ENCODE results near the gene P2RX7.
"Not testable (repeated sequence)": the region's sequence is repeated elsewhere in the genome, so short reads cannot be mapped to it uniquely, and the experiment has no call there.

Gene P2RX7

DNA sequence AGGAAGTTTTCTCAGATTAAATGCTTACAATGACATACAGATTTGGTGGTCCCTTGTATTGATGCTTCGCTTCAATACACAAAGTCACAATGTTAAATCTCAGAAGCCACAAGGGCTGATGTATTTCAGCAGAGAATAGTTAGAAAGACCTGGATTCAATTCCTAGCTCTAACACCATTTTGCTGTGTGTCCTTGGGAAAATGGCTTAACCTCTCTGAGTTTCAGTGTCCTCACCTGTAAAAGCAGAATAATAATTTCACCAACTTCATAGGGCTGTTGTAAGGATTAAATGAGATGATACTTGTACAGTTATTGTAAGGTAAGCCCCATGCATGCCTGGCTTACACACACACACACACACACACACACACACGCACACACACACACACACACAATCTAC is 30.3 kb downstream of the P2RX7 start:
- DNase-seq (ENCODE audit: insufficient read length, low spot score) (no peak), FAIRE-seq (no peak)
- no peak for TF ChIP-seq POLR2A (IDR thresholded peaks at IDR 0.05; ENCODE audit: low read depth, low read length)

DNA sequence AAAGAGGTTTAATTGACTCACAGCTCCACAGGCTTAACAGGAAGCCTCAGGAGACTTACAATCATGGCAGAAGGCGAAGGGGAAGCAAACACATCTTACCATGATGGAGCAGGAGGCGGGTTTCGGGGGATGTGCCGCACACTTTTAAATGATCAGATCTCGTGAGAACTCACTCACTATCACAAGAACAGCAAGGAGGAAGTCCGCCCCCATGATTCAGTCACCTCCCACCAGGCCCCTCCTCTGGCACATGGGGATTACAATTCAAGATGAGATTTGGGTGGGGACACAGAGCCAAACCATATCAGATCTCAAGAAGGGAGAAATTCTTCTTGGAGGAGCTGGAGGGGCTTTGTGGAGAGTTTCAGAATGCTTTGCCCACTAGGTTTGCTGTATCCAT is 32.2 kb downstream of the P2RX7 start:
- DNase-seq (ENCODE audit: insufficient read length, low spot score); FAIRE-seq: not testable (repeated sequence)

DNA sequence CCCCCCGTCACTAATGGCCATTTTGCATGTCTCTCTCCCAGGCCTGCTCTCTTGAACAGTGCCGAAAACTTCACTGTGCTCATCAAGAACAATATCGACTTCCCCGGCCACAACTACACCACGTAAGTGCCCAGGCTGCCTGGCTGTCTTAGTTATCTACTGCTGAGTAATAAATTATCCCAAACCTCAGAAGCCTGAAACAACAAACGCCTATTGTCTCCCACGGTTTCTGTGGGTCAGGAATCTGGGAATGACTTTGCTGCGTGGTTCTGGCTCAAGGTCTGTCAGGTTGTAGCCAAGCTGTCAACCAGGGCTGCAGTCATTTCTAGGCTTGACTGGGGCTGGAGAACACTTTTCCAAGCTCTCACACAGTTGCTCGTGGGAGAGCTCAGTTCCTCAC is 32.6 kb downstream of the P2RX7 start:
- DNase-seq (ENCODE audit: insufficient read length, low spot score), result peak; percentile 34

DNA sequence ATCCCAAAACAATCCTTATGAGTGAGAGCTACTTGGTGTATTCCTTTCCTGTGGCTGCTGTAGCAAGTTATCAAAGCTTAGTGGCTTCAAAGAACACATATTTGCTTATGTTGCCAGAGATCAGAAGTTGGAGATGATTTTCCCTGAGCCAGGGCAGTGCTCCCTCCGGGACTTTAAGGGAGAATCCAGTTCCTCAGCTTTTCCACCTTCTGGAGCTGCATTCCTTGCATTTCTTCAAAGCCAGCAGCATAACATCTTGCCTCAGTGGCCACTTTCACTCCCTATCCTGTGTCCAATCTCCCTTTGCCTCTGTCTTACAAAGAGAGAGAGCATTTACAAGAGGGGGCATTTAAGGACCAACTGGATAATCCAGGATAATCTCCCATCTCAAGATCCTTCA is 33.7 kb downstream of the P2RX7 start:
- FAIRE-seq, result no peak
- DNase-seq (ENCODE audit: insufficient read length, low spot score), result no peak
- no peak for TF ChIP-seq POLR2A (IDR thresholded peaks at IDR 0.05; ENCODE audit: low read depth, low read length)

More for the DNA sequence above, 32.6 kb downstream of the P2RX7 start:
- TF ChIP-seq POLR2A (IDR thresholded peaks at IDR 0.05; ENCODE audit: low read depth, low read length), result no peak
- FAIRE-seq, result peak; percentile 67

DNA sequence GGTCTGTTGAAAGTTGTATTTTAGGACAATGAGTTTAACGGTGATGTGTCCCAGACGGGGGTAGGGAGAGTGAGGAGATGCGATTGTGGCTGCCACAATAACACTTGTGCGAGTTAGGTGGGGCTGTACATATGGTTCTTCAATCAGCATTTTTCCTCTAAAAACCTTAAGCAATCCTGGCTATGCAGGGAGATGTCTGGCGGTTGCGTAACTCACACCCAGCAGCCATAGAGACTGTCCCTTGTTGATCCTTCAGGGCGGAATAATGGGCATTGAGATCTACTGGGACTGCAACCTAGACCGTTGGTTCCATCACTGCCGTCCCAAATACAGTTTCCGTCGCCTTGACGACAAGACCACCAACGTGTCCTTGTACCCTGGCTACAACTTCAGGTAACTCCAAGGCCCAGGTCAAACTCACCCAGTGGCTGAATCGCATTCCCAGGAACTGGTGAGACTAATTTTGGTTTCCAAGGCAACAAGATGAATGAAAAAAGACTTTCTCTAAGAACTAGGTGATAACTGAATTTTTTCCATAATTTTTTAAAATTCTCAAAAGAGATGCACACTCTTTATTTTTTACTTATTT is 34.6 kb downstream of the P2RX7 start:
- no peak for TF ChIP-seq POLR2A (IDR thresholded peaks at IDR 0.05; ENCODE audit: low read depth, low read length)
- FAIRE-seq (no peak), DNase-seq (ENCODE audit: insufficient read length, low spot score) (no peak)

DNA sequence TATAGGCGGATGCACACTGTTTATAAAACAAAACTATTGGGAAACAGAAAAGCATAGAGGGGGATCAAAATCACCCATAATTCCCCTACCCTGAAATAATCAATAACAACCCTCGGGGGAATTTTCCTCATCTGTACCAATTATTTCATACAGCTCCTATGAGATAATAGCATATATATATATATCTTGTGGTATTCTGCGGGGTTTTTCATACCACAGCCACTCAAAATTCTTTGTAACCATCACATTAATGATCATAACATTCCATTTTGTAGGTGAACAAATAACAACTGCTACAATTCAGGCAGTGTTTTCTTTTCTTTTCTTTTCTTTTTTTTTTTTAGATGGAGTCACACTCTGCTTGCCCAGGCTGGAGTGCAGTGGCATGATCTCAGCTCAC is 35.3 kb downstream of the P2RX7 start:
- no peak for FAIRE-seq
- TF ChIP-seq POLR2A (IDR thresholded peaks at IDR 0.05; ENCODE audit: low read depth, low read length), result no peak
- no peak for DNase-seq (ENCODE audit: insufficient read length, low spot score)

DNA sequence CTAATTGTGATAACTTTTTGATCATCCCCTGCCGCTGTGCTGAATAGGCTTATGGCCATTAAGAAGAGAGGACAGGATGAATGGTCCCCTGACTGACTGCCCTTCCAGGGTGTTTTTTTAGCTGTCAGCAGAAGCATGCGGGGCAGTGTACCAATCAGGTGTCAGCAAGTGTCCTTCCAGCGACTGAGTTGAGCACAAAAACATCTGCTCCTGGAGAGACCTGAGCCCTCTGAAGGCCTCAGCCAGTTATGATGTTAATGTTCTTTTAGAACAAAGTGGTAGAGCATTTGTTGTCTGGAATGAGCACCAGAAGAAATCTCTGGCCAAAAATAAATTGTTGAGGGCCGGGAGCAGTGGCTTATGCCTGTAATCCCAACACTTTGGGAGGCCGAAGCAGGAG is 37.5 kb downstream of the P2RX7 start:
- TF ChIP-seq POLR2A (IDR thresholded peaks at IDR 0.05; ENCODE audit: low read depth, low read length), result no peak
- FAIRE-seq, result no peak
- no peak for DNase-seq (ENCODE audit: insufficient read length, low spot score)

DNA sequence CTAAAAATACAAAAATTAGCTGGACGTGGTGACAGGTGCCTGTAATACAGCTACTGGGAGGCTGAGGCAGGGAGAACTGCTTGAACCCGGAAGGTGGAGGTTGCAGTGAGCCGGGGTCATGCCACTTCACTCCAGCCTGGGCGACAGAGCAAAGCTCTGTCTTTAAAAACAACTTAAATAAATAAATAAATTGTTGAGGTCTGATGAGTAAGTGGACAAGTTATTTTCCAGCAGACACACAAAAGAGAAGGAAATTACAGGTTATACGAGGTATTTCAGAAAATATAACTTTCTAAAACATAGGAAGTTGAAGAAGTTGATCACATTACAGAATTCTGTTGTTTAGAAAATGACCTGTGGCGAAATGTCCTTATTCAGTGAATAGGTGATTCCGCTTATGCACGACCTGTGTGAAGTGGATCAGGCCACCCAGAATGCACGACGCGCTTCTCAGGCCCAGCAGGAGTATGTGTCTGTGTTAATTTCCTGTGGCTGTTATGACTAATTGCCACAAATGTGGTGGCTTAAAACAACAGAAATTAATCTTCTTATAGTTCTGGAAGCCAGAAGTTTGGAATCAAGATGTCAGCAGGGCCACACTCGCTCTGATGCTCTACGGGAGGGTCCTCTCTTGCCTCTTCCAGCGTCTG is 38.1 kb downstream of the P2RX7 start:
- DNase-seq (ENCODE audit: insufficient read length, low spot score), result peak; percentile 26
- no peak for FAIRE-seq
- TF ChIP-seq POLR2A (IDR thresholded peaks at IDR 0.05; ENCODE audit: low read depth, low read length), result no peak

DNA sequence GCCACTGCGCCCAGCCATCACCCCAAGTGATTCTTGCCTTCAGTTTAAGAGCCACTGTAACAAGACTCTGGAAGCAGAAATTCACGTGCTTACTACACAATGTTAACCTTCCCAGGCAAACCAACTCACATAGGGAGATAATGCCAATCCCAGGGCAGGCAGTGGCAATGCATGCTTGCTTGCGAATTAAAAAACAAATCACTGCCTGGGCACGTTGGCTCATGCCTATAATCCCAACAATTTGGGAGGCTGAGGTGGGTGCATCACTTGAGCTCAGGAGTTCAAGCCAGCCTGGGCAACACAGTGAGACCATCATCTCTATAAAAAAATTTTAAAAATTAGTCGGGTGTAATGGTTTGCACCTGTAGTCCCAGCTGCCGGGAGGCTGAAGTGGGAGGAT is 39.5 kb downstream of the P2RX7 start:
- TF ChIP-seq POLR2A (IDR thresholded peaks at IDR 0.05; ENCODE audit: low read depth, low read length), result no peak
- no peak for DNase-seq (ENCODE audit: insufficient read length, low spot score)
- no peak for FAIRE-seq

DNA sequence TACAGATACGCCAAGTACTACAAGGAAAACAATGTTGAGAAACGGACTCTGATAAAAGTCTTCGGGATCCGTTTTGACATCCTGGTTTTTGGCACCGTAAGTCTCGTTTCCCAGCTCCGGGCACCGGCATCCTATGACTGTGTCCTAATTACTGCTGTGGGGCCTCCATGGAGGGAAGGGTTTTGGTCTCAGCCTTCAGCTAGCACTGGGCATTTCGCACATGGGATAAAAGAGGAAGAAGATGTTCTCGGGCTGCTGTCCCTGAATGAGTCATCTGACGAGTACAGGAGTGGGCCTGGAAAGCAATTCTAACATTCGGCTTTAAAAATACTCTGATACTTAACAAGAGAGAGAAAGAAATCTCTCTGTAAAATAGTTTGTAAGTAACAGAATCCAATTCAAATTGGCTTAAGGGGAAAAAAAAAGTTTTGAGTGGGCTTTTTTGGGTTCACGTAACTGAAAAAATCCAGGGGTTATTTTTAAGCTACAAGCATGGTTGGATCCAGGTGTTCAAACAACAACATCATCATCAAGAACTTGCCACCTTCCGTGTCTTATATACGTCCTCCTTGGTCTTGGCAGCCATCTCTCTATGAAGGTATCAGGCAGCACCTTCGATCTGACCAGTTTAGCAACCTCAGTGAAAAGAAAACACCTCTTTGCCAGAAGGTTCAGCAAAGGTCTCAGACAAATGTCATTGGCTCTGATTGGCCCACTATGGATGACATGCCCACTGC is 42.9 kb downstream of the P2RX7 start:
- DNase-seq (ENCODE audit: insufficient read length, low spot score), result no peak
- TF ChIP-seq POLR2A (IDR thresholded peaks at IDR 0.05; ENCODE audit: low read depth, low read length), result no peak
- no peak for FAIRE-seq

DNA sequence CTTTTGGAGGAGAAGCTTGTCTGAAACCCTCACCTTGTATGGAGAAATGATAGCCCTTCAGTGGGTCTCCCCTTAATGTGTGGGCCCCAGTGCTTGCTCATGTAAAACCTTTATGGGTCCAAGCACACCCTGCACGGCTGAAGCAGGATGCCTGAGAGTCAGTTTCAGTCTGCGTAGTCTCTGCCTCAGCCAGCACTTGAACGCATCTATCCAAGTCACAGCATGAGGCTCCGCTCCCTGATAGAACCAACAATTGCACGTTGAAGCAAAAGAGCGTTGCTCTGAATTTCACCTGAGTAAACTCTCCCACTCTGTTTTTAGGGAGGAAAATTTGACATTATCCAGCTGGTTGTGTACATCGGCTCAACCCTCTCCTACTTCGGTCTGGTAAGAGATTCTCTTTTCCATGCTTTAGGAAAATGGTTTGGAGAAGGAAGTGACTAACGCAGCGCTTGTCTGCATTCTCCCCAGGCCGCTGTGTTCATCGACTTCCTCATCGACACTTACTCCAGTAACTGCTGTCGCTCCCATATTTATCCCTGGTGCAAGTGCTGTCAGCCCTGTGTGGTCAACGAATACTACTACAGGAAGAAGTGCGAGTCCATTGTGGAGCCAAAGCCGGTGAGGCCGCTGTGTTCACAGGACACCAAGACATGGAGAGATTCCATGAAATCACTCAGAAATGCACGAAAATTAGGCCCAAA is 44.3 kb downstream of the P2RX7 start:
- FAIRE-seq, result no peak
- no peak for TF ChIP-seq POLR2A (IDR thresholded peaks at IDR 0.05; ENCODE audit: low read depth, low read length)
- DNase-seq (ENCODE audit: insufficient read length, low spot score), result no peak

DNA sequence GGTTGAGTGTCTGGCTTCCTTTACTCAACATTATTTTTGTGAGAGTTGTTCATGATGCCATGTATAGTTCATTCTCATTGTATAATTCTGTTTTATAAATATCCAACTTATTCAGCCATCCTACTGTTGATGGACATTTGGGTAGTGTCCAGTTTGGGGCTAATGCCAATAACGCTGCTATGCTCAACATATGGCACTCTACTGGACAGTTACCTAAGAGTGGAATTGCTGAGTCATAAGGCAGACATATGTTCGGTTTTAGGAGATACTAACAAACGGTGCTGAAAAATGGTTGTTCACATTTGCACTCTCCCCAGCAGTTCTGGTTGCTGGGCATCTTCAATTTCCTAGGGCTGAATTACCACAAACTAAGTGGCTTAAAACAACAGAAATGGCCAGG is 48.5 kb downstream of the P2RX7 start:
- DNase-seq (ENCODE audit: insufficient read length, low spot score), result no peak
- FAIRE-seq, result no peak
- TF ChIP-seq POLR2A (IDR thresholded peaks at IDR 0.05; ENCODE audit: low read depth, low read length), result no peak

DNA sequence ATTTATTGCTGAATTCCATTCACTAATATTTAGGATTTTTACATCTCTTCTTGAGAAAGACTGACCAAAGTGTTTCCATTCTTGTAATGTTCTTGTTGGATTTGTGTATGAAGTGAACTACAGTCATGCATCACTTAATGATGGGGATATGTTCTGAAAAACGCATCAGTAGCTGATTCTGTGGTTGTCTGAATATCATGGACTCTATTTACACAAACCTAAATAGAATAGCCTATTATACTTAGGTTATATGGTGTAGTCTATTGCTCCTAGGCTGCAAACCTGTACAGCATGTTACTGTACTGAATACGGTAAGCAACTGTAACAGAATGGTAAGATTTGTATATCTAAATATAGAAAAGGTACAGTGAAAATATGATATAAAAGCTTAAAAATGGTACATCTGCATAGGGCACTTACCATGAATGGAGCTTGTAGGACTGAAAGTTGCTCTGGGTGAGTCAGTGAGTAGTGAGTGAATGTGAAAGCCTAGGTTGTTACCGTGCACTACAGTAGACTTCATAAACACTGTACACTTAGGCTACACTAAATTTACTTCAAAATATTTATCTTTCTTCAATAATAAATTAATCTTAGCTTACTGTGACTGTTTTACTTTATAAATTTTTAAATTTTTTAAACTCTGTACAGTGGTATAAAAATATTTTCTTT is 49.7 kb downstream of the P2RX7 start:
- FAIRE-seq (no peak), DNase-seq (ENCODE audit: insufficient read length, low spot score) (no peak)
- TF ChIP-seq POLR2A (IDR thresholded peaks at IDR 0.05; ENCODE audit: low read depth, low read length), result no peak

DNA sequence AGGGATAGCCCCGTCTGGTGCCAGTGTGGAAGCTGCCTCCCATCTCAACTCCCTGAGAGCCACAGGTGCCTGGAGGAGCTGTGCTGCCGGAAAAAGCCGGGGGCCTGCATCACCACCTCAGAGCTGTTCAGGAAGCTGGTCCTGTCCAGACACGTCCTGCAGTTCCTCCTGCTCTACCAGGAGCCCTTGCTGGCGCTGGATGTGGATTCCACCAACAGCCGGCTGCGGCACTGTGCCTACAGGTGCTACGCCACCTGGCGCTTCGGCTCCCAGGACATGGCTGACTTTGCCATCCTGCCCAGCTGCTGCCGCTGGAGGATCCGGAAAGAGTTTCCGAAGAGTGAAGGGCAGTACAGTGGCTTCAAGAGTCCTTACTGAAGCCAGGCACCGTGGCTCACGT is 51.7 kb downstream of the P2RX7 start:
- TF ChIP-seq POLR2A (IDR thresholded peaks at IDR 0.05; ENCODE audit: low read depth, low read length), result no peak
- no peak for FAIRE-seq
- DNase-seq (ENCODE audit: insufficient read length, low spot score), result no peak
